ENCODE results near the gene HMGCLL1. TPM values are rescaled to one million over a fixed set of nuclear protein-coding genes. Genes with fewer than 3 reads are reported as not detected.

HMGCLL1 gene
- total RNA-seq: not detected in 2 replicates

DNA sequence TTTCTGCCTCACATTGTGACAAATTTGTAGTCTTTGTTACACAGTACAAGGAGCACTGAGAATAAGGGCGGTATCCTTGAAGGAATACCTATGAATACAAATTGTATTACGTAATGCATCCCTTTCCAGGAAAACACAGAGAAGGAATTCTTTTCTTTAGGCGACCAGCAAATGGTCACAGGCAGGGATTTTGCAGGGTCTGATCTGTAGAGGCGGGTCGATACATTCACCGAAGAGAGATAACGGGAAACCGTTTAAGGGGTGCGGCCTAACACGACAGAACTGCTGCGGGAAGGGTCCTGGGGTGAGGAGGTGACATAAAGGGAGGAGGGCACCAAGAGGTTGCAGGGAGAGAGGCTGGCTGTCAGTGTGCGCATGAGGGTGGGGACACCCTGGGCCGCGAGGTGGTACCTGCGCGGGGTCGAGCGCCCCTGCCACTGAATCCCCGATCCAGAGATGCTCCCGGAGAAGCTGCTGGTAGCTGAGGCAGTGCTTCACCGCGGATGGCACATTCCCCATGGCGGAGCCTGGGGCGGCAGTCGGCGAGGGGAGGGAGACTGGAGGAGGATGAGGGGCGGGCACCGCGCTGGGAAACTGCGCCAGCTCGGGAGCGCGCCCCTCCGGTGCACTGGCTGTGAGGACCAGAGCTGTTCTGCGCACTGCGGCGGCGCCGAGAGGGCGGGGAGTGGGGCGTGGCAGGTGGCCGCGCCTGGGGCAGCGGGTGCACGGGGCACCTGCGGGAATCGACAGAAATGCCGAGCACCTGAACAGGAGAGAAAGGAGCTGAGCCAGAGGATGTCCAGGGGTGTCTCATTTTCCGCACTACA, at the start of gene HMGCLL1:
Gene HMGCLL1, minus strand, starts transcription at position 656 of the 827 bp plus-strand sequence. Its CDS starts 137 bp downstream, at position 519.
- intact Hi-C loops (cut with micrococcal nuclease): no loop called here

DNA sequence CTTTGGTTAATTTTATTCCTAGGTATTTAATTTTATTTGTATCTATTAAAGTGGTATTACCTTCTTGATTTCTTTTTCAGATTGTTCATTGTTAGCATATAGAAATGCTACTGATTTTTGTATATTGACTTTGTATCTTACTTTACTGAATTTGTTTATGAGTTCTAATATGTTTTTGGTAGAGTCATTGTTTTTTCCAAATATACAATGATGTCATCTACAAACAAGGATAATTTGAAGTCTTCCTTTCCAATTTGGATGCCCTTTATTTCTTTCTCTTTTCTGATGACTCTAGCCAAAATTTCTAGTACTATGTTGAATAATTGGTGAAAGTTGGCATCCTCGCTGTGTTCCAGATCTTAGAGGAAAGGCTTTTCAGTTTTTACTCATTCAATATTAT, 43.0 kb upstream of the HMGCLL1 start:
- intact Hi-C loops (cut with micrococcal nuclease): no loop called here

DNA sequence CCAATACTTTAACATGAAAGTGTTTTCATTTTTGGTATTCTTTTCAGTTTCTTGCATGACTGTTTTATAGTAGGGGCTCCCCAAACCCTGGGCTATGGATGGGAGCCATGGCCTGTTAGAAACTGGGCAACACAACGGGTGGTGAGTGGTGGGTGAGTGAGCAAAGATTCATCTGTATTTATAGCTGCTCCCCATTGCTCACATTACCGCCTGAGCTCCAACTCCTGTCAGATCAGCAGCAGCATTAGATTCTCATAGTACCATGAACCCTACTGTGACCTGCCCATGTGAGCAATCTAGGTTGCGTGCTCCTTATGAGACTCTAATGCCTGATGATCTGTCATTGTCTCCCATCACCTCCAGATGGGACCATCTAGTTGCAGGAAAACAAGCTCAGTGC, 42.3 kb upstream of the HMGCLL1 start:
- intact Hi-C loops (cut with micrococcal nuclease): no loop called here

DNA sequence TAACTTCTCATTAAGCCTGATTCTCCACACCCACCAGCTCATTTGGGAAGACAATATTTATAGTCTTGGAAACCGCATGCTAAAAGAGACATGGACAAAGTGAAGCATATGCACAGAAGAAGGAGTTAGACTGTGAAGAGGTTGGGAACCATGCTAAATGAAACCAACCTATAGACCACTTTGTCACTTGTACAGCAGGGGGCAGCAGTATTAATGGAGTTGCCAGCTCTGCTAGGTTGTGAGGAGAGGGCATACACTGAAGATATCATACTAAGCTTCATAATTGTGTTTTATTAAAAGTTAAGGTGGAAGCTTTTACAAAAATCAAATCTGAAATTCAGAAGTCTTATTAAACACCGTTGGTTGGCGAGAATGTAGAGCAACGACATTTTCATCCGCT, 38.3 kb upstream of the HMGCLL1 start:
- intact Hi-C loops (cut with micrococcal nuclease): loop anchor here (2.0 kb wide), 1 partner anchor 270 kb away; no protein-coding TSS in a partner anchor

DNA sequence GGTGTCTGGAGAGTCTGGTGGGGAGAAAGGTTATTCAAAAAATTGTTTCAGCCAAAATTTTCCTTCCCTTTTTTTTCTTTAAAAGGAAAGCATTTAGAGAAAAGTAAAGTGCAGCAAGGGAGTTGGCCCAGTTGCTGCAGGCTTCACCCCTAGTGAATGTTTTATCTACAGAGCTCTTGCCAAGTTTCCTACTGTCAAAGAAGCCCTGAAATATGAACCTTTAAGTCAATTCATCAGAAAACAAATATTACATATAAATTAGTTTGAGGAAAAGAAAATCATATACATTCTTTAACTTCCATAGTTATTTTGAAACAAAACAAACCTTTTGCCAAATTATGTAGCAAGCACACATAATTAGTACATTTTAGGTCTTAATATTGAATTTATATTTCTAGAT, 25.0 kb upstream of the HMGCLL1 start:
- intact Hi-C loops (cut with micrococcal nuclease): no loop called here

DNA sequence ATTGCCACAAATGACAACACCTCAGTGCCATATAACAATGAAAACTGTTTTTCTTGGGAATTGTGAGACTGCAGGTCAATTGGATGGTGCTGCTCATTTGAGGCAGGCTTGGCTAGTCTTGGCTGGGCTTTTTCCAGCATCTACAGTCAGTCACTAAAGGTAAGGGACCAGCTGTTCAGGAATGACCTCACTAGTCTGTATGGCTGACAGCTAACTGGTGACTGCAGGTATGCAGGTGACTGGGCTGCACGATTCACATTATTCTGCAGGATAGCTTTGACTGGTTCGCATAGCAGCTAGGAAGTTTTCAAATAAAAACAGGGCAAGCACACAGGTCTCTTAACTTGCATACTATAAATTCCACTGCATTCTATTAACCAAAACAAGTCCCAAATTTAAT, 22.1 kb upstream of the HMGCLL1 start:
- intact Hi-C loops (cut with micrococcal nuclease): no loop called here

DNA sequence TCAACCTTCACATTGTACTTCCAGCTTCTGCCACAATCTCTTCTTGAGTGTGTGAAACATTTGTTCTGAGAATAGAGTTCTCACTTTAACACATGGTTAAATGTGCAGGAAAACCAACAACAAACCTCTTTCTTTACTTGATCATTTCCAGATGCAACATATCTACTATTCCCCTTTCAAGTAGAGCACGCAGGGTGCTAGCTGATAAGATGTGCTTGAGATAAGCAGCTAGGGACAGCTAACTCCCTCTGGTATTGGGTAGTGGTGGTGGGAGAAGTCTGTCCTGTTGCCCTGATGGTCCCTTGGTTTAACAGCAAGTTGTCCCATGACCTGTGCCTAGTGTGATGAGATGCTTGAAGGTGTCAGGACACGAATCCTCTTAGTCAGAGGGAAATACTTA, 15.4 kb upstream of the HMGCLL1 start:
- intact Hi-C loops (cut with micrococcal nuclease): no loop called here

DNA sequence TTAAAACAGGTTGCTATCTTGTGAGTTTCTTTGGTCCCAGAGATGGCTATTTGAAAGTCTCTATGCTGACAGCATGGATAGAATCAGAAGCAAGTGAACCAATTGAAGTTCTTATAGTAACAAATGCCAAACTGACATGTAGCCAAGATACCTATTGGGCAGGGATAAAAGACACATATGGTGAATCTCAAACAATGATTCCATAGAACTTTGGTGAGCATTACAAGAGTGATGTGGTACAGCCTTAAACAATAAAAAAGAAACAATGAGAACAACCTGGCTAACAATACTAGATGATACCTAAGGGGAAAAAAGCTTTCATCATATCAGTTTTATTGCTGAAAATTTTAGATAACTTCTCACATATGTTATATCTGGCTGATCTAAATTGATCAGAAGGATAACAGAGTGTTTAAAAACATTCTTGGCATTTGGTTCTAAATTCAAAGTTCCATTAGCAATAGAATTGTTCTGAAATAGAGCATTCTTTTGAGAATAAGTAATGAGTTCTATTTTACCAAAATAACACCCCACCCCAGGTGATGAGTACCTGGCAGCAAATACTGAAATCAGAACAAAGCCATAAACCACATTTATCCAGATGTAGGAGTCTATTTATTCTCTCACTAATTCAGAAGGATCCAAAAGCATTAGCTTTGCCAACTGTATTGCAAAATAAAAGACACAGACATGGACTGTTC, 5.8 kb upstream of the HMGCLL1 start:
- intact Hi-C loops (cut with micrococcal nuclease): no loop called here

DNA sequence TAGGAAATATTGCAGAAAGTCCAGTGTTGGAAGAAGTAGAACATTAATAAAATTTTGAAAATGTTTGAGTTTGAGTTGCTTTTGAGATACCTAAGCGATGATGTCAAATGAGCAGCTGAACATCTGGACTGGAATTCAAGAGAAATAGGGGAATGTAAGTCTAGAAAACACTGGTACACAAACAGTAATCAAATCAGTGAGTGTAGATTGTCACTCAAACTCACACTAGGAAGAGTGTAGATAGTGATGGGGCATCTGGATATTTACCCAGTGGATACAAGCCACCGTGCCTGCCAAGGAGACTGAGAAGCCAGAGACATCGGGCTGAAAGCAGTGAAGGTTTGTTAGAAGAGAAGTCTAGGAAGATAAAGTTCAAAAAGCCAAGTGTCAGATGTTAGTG, 2.2 kb downstream of the HMGCLL1 start:
- intact Hi-C loops (cut with micrococcal nuclease): no loop called here

DNA sequence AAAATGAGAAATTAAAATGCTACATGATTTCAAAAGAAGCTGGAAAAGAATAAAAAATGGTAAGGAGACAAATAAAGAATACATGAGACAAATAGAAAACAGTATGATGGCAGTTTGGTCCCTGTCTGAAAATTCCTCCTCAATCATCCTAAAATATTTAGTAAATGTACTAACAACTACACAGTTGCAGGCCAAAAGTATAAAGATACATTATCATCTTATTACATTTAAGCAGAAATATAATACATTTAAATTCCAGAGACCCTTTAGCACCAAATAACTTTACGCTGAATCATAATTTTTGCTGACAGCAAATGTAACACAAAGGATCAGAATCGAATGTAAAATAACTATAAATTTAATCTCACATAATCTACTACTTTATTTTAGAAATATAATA, 4.4 kb downstream of the HMGCLL1 start:
- intact Hi-C loops (cut with micrococcal nuclease): no loop called here

DNA sequence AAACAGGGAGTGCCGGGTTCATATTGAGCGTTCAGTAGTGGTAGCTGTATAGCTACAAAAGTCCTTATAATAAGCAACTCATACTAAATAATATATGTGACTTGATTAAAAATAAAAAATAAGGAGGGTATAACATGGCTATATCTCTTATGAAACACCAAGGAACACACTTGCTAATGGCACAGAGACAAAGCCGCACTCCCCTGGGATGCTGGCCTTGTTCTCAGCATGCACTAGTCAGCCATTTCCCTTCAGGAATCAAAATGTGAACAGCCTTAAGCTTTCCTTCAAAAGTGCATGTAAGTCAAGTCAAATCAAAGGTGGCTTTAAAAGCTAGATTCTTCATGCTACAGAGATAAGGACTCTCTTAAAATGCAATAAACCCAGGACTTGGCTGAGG, 9.4 kb downstream of the HMGCLL1 start:
- intact Hi-C loops (cut with micrococcal nuclease): no loop called here

DNA sequence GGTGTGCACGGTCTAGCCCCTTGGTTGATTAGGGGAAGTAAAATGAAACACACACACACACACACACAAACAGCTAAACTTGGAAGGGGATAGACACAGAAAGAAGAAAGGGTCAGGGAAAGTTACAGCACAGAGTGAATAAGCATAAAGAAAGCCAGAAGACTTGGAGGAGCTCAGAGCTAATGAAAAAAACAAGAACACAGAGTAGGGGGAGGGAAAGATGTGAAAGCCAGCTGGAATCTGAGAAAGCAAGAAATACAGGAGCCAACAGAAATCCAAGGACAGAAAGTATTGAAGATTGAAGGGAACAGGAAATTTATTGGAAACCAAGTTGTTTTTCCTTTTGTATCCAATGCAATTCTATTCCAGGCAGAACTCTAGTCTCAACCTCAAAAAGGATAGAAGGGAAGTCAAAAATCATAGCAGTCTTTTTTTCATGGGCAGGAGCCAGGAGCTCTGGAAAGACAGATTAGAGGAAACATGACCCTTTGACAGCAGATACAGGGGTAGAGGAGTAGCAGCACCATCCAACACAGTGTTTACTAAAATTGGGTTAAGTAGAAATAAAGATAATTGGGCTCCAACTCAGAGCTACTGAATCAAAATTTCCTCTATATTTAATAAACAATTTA, 10.1 kb downstream of the HMGCLL1 start:
- intact Hi-C loops (cut with micrococcal nuclease): no loop called here

DNA sequence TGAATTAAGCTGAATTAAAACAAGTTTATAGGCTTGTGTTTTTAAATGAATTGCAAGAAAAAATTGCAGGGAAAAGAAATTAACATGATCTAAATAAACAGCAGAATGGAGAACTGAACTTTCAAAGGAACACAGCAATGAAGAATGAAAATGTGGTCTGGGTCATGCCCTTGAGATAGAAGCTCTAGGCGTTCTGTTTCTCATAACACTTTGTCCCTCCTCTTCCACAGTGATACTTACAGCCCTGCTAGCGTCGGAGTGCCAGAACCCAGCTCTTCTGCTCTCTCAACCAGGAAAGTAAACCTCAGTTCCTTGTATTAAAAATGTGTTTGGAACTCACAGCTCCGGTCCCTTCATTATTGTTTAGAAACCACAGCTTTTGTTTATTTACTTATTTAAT, 11.4 kb downstream of the HMGCLL1 start:
- intact Hi-C loops (cut with micrococcal nuclease): no loop called here

DNA sequence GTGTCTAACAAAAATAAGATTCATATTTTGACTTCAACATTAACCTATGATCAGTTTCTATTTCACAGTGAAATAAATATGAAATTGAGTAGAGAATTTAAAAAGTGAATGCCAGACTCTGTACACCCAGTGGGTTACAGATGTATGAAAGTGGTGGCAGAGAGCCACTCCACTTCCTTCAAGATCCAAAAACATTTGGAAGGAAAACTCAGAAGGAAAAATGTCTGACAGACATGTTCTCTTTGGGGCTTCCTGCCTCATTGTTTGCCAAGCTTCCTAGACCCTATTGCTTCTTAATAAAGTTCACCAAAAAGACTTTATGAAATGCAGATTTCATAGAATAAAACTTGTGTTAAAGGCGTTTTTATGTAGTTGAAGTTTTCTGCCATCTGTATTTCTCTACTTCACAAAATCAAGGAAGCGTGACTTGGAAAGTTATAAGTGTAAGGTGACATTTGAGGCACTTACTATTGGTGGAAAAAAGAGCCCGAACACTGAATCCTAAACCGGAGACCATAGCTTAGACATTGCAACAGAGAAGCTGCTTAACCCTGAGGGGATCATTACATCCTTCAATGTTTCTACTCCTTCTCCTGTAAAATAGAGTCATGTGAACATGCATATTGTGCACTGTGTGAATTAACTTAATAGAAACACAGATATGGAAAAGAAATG, 12.8 kb downstream of the HMGCLL1 start:
- intact Hi-C loops (cut with micrococcal nuclease): no loop called here

DNA sequence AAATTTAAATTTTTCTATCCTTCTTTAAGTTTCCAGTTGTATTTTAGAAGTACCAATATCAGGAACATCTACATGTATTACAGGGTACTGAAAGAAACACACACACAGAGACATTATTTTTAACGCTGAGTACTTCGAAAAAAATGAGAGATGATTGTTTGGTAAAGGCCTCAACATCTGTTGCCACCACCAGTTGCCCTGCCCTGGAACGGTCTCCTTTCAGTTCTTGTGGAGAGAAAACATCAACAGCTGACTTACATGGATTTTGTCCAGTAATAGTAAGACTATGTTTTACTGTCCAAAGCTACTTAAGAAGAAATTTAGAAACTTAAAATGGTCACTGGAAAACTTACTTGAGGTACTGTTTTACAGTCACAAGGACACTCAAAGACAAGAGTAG, 16.7 kb downstream of the HMGCLL1 start:
- intact Hi-C loops (cut with micrococcal nuclease): no loop called here

DNA sequence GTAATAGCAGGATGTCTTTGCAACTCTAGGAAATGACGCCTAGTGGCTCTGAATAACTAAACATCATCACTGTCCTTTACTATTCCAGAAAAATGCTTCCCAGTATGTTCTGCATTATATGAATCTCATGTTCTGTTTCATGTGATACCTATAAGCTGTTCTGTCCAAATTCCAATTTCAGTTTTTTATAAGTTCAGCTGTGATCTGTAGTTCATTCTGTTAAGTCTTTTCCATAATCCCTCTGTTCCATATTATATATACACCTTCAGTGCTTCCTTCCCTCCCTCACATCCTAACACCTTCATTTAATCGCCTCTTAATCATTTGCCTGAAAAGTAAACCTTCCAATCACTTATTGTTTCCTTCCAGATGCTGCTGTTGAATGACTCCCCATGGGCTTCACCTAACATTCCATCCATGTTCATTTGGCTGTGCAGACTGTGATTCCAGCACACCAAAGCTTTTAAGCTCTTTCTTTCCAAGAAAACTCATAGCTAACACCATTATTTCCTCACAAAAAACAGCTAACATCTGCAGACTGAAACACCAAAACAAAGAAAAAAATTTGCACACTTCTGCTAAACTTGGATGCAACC, 18.6 kb downstream of the HMGCLL1 start:
- intact Hi-C loops (cut with micrococcal nuclease): no loop called here

DNA sequence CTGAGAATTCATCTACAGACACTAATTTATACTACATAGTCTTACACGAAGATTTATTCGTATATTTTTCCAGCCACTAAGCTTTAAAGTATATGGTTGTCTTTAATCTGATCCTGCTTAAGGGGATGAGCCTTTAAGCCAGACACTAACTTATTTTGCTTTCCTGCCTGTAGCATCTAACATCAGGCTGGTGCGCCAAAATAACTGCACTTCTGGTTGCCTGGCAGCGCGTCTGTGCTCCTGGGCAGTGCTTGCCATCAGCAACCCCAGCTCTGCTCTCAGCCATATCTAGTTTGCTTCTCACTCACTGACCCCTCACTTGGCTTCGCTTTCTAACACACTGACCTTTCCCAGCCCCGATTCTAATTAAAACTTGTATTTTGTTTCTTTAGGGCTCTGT, 21.8 kb downstream of the HMGCLL1 start:
- intact Hi-C loops (cut with micrococcal nuclease): no loop called here

DNA sequence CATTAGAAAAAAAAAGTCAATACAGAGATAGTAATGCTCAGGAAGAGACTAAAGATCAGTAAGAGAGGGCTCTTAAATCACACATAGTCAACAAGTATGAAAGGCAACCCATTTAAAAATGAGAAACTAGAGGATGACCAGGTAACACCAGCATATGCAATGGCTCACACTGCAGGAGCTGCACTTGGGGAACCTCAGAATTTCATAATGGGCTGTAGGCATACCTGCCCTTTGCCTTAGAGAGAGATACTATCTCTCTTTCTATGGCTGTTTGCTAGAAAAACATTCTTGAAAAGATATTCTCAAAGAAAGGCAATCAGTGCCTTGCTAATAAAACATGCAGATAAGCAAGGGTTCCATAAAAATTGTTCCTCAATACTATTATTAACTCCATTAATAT, 33.2 kb downstream of the HMGCLL1 start:
- intact Hi-C loops (cut with micrococcal nuclease): no loop called here

DNA sequence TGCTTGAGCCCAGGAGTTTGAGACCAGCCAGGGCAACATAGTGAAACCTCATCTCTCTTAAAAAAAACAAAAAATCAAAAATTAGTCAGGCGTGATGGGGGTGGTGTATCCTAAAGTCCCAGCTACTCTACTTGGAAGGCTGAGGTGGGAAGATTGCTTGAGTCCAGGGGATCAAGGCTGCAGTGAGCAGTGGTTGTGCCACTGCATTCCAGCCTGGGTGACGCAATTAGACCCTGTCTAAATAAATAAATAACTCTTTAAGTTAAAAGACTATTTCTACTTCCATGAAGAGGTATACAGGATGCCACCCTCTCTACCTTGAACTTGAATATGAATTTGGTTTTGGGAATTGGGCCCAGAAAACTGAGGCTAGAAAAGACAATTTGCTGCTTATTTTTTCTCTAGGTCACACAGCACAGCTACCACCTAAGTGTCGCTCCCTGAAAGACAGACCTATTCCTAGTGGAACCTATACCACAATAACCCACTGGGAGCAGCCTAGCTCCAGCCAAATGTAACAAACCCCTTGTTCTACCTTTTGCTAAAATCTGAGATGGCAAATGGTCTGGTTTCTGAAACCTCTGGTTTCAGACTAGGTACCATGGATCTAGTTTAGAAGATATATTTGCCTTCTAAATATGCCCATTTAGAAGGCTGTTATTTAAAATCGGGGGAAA, 35.2 kb downstream of the HMGCLL1 start:
- intact Hi-C loops (cut with micrococcal nuclease): no loop called here

DNA sequence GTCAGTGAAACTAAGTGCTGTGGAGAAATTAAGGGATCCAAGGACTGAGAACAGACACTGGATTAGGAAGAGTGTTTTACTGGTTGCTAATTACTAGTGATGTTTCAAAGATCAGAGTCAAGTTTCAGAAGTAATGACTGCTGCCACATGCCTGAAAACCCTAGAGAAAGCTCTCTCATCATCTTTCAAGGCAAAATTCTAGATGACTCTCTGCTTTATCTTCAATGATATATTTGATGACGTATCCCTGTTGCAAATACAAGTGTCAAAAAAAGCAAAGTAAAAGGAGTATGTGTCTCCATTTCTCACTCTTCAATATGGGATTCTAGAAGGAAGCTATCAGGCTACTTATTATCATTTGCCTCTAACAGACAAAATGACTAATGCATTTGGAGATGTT, 38.0 kb downstream of the HMGCLL1 start:
- intact Hi-C loops (cut with micrococcal nuclease): no loop called here
